ENCODE data around the gene IL26.

Gene IL26

DNA sequence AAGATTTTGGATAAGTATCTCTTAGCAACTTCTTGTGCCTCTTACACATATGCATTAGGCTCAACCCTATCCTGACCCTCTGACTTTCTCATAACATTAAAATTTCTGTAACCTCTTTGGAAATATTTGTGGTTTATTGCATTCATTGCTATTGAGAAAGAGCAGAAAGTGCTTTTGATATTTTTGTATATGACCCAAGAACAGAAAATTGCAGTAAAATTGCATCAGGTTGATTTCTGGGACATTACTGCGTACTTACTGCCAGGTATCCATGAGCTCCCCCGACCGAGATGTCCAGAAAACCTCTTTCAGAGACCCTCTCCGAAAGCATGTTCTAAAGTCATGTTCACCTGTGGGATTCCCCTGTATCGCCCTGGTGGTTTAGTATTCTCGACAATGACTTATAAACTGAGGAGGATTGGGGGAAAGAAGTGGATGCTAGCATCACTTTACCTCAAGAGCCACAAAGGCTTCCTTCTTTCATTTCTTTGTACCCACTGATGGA, 42.3 kb upstream of the IL26 start:
- TF ChIP-seq, protein P1, sequence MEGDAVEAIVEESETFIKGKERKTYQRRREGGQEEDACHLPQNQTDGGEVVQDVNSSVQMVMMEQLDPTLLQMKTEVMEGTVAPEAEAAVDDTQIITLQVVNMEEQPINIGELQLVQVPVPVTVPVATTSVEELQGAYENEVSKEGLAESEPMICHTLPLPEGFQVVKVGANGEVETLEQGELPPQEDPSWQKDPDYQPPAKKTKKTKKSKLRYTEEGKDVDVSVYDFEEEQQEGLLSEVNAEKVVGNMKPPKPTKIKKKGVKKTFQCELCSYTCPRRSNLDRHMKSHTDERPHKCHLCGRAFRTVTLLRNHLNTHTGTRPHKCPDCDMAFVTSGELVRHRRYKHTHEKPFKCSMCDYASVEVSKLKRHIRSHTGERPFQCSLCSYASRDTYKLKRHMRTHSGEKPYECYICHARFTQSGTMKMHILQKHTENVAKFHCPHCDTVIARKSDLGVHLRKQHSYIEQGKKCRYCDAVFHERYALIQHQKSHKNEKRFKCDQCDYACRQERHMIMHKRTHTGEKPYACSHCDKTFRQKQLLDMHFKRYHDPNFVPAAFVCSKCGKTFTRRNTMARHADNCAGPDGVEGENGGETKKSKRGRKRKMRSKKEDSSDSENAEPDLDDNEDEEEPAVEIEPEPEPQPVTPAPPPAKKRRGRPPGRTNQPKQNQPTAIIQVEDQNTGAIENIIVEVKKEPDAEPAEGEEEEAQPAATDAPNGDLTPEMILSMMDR (IDR thresholded peaks at IDR 0.05; ENCODE audit: low read depth, low read length, missing control alignments), result no peak
- no peak overlapping the region for H3K4me3 ChIP-seq (replicated peaks; ENCODE audit: low read depth, low read length)
- no peak for DNase-seq (ENCODE audit: extremely low read depth, low read depth)

DNA sequence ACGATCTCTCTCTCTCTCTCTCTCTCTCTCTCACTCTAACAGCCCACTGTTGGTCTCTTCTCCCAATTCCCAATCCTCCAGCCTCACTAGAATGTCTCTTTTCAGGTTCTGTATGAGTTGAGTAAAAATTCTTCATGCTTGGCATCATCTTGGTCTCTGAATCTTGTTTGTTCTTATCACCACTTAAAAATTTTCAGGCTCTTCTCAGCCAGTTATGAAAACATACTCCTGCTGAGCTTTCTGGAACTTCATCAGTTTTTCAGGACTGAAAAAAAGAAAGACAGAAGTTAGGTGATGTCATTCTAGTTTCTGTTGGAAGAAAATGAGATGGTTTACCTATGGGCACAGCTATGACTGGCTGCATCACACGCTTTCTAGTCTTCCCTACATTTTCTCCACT, 39.2 kb upstream of the IL26 start:
- DNase-seq (ENCODE audit: extremely low read depth, low read depth), result no peak
- TF ChIP-seq, protein P1 (IDR thresholded peaks at IDR 0.05; ENCODE audit: low read depth, low read length, missing control alignments), result no peak
- no peak overlapping the region for H3K4me3 ChIP-seq (replicated peaks; ENCODE audit: low read depth, low read length)

DNA sequence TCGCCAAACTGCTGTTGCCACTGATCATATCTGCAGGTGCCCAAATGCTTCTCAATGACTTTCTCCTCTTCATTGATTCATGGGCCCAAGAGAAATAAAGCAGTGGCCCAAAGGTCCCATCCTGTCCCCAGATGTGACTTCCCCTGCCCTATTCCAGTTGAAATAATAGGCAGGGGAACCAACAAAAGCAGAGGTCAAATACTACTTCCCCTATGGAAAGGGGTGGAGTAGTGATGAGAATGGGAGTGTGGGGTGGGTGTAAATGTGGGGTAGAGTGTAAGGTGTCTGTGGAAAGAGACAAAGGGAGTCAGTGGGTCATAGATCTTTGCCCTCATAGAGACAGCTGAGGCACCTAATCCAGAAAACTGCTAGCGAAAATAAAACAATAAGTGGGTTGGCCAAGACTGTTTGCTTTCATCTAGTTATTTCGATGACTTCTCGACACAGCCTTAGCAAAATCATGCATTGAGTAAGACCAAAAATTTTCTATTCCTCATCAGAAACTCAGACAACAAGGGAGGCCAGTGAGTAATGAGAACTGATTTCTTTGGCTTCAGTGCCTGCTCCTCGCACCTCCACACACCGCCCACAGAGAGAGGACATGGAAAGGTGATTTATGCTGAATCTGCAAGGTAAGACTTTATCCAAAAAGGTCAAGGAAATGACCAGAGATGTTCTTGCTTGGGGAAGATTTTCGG, 38.7 kb upstream of the IL26 start:
- no peak for DNase-seq (ENCODE audit: extremely low read depth, low read depth)
- TF ChIP-seq, protein P1 (IDR thresholded peaks at IDR 0.05; ENCODE audit: low read depth, low read length, missing control alignments), result no peak
- H3K4me3 ChIP-seq (replicated peaks; ENCODE audit: low read depth, low read length), result no peak overlapping the region

DNA sequence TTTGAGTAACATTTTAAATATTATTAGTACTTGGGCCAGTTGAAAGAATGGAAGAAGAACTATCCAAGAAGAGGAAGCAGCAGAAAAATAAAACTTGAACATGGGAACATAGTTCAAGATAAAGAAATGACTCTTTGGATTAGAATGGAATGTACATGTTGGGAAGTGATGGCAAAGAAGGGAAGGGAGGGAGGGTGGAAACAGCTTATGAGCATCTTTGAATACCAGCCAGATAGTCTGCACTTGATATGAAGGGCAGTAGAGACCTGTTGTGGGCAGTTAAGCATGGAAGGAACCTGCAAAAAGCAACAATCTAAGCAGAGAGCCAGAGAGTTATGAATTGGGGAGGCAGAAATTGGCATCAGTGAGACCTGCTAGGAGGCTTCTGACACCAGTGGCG, 37.8 kb upstream of the IL26 start:
- H3K4me3 ChIP-seq (replicated peaks; ENCODE audit: low read depth, low read length), result no peak overlapping the region
- TF ChIP-seq, protein P1 (IDR thresholded peaks at IDR 0.05; ENCODE audit: low read depth, low read length, missing control alignments), result no peak
- DNase-seq (ENCODE audit: extremely low read depth, low read depth), result no peak

DNA sequence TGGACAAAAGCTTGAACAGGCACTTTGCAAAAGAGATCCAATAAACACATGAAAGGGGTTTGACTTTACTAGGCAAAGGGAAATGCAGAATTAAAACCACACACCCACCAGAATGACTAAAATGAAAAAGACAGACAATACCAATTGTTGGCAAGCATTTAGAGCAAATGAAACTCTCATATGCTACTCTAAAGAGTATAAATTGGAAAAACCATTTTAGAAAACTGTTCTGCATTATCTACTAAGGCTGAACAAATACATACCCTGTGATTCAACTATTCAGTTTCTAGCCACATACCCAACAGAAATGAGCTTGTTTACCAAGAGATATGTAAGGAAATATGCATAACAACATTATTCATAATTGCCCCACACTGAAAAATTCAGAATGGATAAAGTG, 36.3 kb upstream of the IL26 start:
- TF ChIP-seq, protein P1 (IDR thresholded peaks at IDR 0.05; ENCODE audit: low read depth, low read length, missing control alignments), result no peak

DNA sequence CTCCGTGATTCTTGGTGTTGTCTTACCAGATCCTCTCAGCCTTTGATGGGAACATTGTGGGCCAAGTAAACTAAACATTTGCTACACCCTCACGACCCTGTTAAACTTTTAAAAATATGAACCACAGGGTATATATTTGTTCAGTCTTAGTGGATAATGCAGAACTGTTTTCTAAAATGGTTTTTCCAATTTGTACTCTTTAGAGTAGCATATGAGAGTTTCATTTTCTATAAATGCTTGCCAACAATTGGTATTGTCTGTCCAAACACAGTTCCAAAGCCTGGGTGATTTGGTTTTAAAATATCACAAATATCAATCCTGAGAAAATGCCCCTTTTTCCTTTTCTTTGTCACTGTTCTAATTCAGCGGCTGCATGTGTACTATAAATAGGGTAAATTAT, 34.5 kb upstream of the IL26 start:
- DNase-seq (ENCODE audit: extremely low read depth, low read depth), result no peak
- TF ChIP-seq, protein P1 (IDR thresholded peaks at IDR 0.05; ENCODE audit: low read depth, low read length, missing control alignments), result no peak
- H3K4me3 ChIP-seq (replicated peaks; ENCODE audit: low read depth, low read length), result no peak overlapping the region

More for the DNA sequence above, 36.3 kb upstream of the IL26 start:
- H3K4me3 ChIP-seq (replicated peaks; ENCODE audit: low read depth, low read length), result no peak overlapping the region
- DNase-seq (ENCODE audit: extremely low read depth, low read depth), result no peak
